A549 (cell line): ENCODE measurements around the gene SNRPB2.

Experiments
- JUNB ChIP-seq: fragments of >200 bp; sonication (Bioruptor Twin); formaldehyde crosslinking; IDR thresholded peaks from 2 replicates; pipeline ENCODE4 v1.6.1; 2016
- KDM1A ChIP-seq: fragments of 200-600 bp; sonication (generic); IDR thresholded peaks from 2 replicates; pipeline ENCODE4 v1.6.1; 2016; ENCODE audit warnings: low read depth, mild to moderate bottlenecking
- PHF8 ChIP-seq: fragments of 200-600 bp; sonication (generic); IDR thresholded peaks from 2 replicates; pipeline ENCODE4 v1.6.1; 2016; ENCODE audit warnings: low read depth, mild to moderate bottlenecking, antibody characterized with exemption, moderate library complexity, borderline replicate concordance
- POLR2A ChIP-seq: IDR thresholded peaks from 2 replicates; pipeline ENCODE4 v1.6.1; 2012; ENCODE audit warnings: mild to moderate bottlenecking, low read length
- RNF2 ChIP-seq: fragments of 200-600 bp; sonication (generic); IDR thresholded peaks from 2 replicates; pipeline ENCODE4 v1.6.1; 2016; ENCODE audit warnings: low read depth, mild to moderate bottlenecking, antibody characterized with exemption, moderate library complexity, borderline replicate concordance
- TP53 ChIP-seq: fragments of 250-450 bp; sonication (Bioruptor Pico); IDR thresholded peaks from 2 replicates; pipeline ENCODE4 v1.5.0; 2021; ENCODE audit warnings: mild to moderate bottlenecking, moderate library complexity
- TF ChIP-seq, protein P1 (sequence below): fragments of >200 bp; sonication (Bioruptor Twin); formaldehyde crosslinking; IDR thresholded peaks from 3 replicates; pipeline ENCODE4 v1.5.1; 2016
- TF ChIP-seq, protein P2 (sequence below): fragments of 200-600 bp; sonication (generic); IDR thresholded peaks from 2 replicates; pipeline ENCODE4 v1.6.1; 2016; ENCODE audit warnings: antibody characterized with exemption, mild to moderate bottlenecking, moderate library complexity

DNA sequence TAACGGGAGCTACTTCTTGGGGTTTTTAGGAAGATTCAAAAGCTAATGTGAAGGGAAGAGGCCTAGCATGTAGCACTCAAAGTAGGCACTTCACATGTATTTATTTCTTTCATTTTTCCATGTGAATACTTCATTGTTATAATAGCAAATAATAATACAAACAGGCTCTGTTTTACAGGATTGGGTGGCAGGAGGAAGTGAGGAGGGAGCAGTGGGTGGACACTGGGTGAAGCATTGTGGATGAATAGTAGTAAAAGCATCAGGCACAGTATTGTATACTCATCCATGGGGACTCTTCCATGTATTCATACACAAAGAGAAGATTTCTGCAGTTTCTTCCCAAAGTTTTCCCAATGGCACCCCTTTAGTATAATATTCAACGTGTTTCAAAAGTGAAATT is 38.4 kb upstream of the SNRPB2 start:
- TF ChIP-seq, protein P1, sequence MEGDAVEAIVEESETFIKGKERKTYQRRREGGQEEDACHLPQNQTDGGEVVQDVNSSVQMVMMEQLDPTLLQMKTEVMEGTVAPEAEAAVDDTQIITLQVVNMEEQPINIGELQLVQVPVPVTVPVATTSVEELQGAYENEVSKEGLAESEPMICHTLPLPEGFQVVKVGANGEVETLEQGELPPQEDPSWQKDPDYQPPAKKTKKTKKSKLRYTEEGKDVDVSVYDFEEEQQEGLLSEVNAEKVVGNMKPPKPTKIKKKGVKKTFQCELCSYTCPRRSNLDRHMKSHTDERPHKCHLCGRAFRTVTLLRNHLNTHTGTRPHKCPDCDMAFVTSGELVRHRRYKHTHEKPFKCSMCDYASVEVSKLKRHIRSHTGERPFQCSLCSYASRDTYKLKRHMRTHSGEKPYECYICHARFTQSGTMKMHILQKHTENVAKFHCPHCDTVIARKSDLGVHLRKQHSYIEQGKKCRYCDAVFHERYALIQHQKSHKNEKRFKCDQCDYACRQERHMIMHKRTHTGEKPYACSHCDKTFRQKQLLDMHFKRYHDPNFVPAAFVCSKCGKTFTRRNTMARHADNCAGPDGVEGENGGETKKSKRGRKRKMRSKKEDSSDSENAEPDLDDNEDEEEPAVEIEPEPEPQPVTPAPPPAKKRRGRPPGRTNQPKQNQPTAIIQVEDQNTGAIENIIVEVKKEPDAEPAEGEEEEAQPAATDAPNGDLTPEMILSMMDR, result no peak
- TF ChIP-seq, protein P2, sequence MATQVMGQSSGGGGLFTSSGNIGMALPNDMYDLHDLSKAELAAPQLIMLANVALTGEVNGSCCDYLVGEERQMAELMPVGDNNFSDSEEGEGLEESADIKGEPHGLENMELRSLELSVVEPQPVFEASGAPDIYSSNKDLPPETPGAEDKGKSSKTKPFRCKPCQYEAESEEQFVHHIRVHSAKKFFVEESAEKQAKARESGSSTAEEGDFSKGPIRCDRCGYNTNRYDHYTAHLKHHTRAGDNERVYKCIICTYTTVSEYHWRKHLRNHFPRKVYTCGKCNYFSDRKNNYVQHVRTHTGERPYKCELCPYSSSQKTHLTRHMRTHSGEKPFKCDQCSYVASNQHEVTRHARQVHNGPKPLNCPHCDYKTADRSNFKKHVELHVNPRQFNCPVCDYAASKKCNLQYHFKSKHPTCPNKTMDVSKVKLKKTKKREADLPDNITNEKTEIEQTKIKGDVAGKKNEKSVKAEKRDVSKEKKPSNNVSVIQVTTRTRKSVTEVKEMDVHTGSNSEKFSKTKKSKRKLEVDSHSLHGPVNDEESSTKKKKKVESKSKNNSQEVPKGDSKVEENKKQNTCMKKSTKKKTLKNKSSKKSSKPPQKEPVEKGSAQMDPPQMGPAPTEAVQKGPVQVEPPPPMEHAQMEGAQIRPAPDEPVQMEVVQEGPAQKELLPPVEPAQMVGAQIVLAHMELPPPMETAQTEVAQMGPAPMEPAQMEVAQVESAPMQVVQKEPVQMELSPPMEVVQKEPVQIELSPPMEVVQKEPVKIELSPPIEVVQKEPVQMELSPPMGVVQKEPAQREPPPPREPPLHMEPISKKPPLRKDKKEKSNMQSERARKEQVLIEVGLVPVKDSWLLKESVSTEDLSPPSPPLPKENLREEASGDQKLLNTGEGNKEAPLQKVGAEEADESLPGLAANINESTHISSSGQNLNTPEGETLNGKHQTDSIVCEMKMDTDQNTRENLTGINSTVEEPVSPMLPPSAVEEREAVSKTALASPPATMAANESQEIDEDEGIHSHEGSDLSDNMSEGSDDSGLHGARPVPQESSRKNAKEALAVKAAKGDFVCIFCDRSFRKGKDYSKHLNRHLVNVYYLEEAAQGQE, result no peak
- TF ChIP-seq KDM1A, result no peak
- no peak for TF ChIP-seq JUNB
- TF ChIP-seq POLR2A, result no peak
- TF ChIP-seq PHF8, result no peak
- no peak for TF ChIP-seq RNF2
- TF ChIP-seq TP53 (CRISPR knock-in tag), result no peak
